PC-3 (cell line): ENCODE results near the gene MTHFD1. TPM values are rescaled to one million over a fixed set of nuclear protein-coding genes. Genes with fewer than 3 reads are reported as not detected.

Experiments used
- ATAC-seq: fragments of 200-7000 bp; cut with Tn5 transposase; 2 replicates; pipeline ENCODE4 v1.9.1; 2020; ENCODE audit warnings: mild to moderate bottlenecking, moderate library complexity
- BruUV-seq: library from RNA; stranded (reverse); fragments of 400-500 nt; replicated peaks from 2 replicates; lab custom pipeline; 2021; lab: Mats Ljungman, UMichigan
- CTCF ChIA-PET: fragments of 300-600 bp; sonication (Branson Sonifier 250); formaldehyde crosslinking; loops from one replicate; lab custom pipeline; 2022; ENCODE audit warnings: antibody characterized with exemption; lab: Charles Lee
- POLR2A ChIA-PET: fragments of 300-600 bp; sonication (Branson Sonifier 250); formaldehyde crosslinking; loops from one replicate; lab custom pipeline; 2022; ENCODE audit warnings: antibody characterized with exemption; ENCODE audit not compliant: unreplicated experiment; lab: Charles Lee
- DNase-seq: peaks from one replicate; pipeline ENCODE4 v3.0.0-alpha.2; 2015
- H2AFZ ChIP-seq: fragments of 300-600 bp; sonication (generic); 2 replicates; pipeline ENCODE4 v1.6.0; 2016; ENCODE audit warnings: antibody characterized with exemption, low read length
- H3F3A ChIP-seq: fragments of 300-600 bp; sonication (generic); one replicate; pipeline ENCODE4 v1.6.0; 2017; ENCODE audit warnings: antibody characterized with exemption, low read length, control low read depth, mild to moderate bottlenecking; ENCODE audit not compliant: unreplicated experiment
- H3K27ac ChIP-seq: fragments of 300-600 bp; sonication (generic); 2 replicates; pipeline ENCODE4 v1.5.1; 2016; ENCODE audit warnings: mild to moderate bottlenecking, low read length
- H3K27me3 ChIP-seq: fragments of 300-600 bp; sonication (generic); 2 replicates; pipeline ENCODE4 v1.6.1; 2016; ENCODE audit warnings: low read length, mixed read lengths
- H3K36me3 ChIP-seq: fragments of 300-600 bp; sonication (generic); 2 replicates; pipeline ENCODE4 v1.6.1; 2016; ENCODE audit warnings: low read depth, mixed run types, low read length, mixed read lengths
- H3K4me1 ChIP-seq: fragments of 300-600 bp; sonication (generic); 2 replicates; pipeline ENCODE4 v1.5.1; 2016; ENCODE audit warnings: low read length; ENCODE audit not compliant: insufficient read depth
- H3K4me2 ChIP-seq: fragments of 300-600 bp; sonication (generic); 2 replicates; pipeline ENCODE4 v1.6.0; 2016; ENCODE audit warnings: low read length
- H3K4me3 ChIP-seq: fragments of 300-600 bp; sonication (generic); 2 replicates; pipeline ENCODE4 v1.5.1; 2016; ENCODE audit warnings: mild to moderate bottlenecking, low read length, mixed read lengths
- H3K79me2 ChIP-seq: fragments of 300-600 bp; sonication (generic); 2 replicates; pipeline ENCODE4 v1.6.1; 2017; ENCODE audit warnings: low read length, mixed read lengths
- H3K9ac ChIP-seq: fragments of 300-600 bp; sonication (generic); 2 replicates; pipeline ENCODE4 v1.6.0; 2016; ENCODE audit warnings: mild to moderate bottlenecking, low read length
- H3K9me2 ChIP-seq: fragments of 300-600 bp; sonication (generic); replicated peaks from 2 replicates; pipeline ENCODE4 v1.6.1; 2016; ENCODE audit warnings: mixed run types, low read length, mixed read lengths
- H3K9me3 ChIP-seq: fragments of 300-600 bp; sonication (generic); 2 replicates; pipeline ENCODE4 v1.6.1; 2016; ENCODE audit warnings: low read length, mixed read lengths
- H4K20me1 ChIP-seq: fragments of 300-600 bp; sonication (generic); 2 replicates; pipeline ENCODE4 v1.6.1; 2016; ENCODE audit warnings: low read length, mixed read lengths
- EZH2 ChIP-seq: fragments of 300-600 bp; sonication (generic); IDR thresholded peaks from one replicate; pipeline ENCODE4 v1.6.1; 2017; ENCODE audit warnings: antibody characterized with exemption, mild to moderate bottlenecking, low read length; ENCODE audit not compliant: unreplicated experiment
- EZH2phosphoT487 ChIP-seq: fragments of 300-600 bp; sonication (generic); IDR thresholded peaks from 2 replicates; pipeline ENCODE4 v1.6.1; 2018; ENCODE audit warnings: mild to moderate bottlenecking, antibody characterized with exemption, low read length, borderline replicate concordance
- intact Hi-C: fragments of 100-400 bp; cut with micrococcal nuclease; formaldehyde crosslinking; loops from 2 replicates; pipeline ENCODE4 v1.9.0; 2023
- total RNA-seq: library from RNA; depleted of rRNA; stranded (reverse); fragments of >200 nt; gene quantifications from 2 replicates; pipeline ENCODE4 v1.2.3, GENCODE V29; 2014
- TF ChIP-seq, protein P1 (sequence below): fragments of 300-600 bp; sonication (generic); conservative IDR thresholded peaks from 2 replicates; pipeline ENCODE4 v1.5.1; 2017; ENCODE audit warnings: antibody characterized with exemption, low read depth, mild to moderate bottlenecking, low read length

Gene MTHFD1
- total RNA-seq, 1 experiment from 2014 or later, result 89.3 TPM

DNA sequence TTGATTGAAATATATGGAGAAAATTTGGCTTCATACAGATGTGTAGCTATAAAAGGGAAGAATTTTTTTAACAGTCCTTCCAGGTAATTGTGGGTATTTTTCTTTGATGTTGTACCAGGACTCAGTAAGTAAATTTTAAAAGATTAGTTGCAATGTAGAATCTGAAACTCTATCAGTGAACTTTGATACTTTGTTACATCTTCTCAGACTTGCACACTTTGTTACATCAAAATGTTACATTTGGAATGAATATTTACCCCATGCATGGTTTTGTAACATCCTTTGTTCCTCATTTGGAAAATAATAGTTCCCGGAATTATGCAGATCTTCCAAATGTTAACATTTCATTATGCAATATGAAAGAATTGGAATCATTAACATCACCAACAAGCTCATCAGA, 13.8 kb downstream of the MTHFD1 start:
- CTCF ChIA-PET, result no interaction called here
- DNase-seq, result no peak
- peaks cover 49% of the 10 kb centered on the region for H3K79me2 ChIP-seq
- no peaks in the 10 kb centered on the region for H3K9me3 ChIP-seq
- no peak overlapping the region for H3K4me2 ChIP-seq
- peaks cover 23% of the 10 kb centered on the region for H3K36me3 ChIP-seq
- H3F3A ChIP-seq, result no peaks in the 10 kb centered on the region
- intact Hi-C loops, result no loop called here
- no peaks in the 10 kb centered on the region for H4K20me1 ChIP-seq
- H2AFZ ChIP-seq, result no peak overlapping the region
- H3K4me3 ChIP-seq, result no peak overlapping the region
- TF ChIP-seq EZH2phosphoT487 (no peak), EZH2 (no peak)
- TF ChIP-seq, protein P1, sequence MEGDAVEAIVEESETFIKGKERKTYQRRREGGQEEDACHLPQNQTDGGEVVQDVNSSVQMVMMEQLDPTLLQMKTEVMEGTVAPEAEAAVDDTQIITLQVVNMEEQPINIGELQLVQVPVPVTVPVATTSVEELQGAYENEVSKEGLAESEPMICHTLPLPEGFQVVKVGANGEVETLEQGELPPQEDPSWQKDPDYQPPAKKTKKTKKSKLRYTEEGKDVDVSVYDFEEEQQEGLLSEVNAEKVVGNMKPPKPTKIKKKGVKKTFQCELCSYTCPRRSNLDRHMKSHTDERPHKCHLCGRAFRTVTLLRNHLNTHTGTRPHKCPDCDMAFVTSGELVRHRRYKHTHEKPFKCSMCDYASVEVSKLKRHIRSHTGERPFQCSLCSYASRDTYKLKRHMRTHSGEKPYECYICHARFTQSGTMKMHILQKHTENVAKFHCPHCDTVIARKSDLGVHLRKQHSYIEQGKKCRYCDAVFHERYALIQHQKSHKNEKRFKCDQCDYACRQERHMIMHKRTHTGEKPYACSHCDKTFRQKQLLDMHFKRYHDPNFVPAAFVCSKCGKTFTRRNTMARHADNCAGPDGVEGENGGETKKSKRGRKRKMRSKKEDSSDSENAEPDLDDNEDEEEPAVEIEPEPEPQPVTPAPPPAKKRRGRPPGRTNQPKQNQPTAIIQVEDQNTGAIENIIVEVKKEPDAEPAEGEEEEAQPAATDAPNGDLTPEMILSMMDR, result no peak
- H3K4me1 ChIP-seq, result no peaks in the 10 kb centered on the region
- BruUV-seq, result no TSS peak
- no peak for ATAC-seq
- H3K9ac ChIP-seq, result no peak overlapping the region
- H3K9me2 ChIP-seq, result no peaks in the 10 kb centered on the region
- H3K27ac ChIP-seq, result no peak overlapping the region
- POLR2A ChIA-PET, result no interaction called here
- no peaks in the 10 kb centered on the region for H3K27me3 ChIP-seq

DNA sequence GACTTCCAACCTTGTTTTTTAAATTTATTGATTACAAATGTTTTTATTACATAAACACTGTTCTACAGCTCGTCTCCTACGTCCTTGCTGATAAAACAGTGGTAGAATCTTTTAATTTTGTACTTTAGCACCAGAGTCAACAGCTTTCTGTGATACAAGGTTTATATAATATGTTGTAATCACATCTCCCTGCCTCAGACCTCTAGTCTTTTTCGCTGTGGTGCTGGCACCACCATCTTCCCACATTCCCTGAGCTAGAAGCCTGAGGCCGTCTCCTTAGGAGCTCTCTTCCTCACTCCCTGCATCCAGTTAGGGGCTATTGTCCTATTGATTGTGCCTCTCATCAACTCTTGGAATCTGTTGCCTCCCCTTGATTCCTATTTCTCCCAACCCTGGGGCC, 17.1 kb downstream of the MTHFD1 start:
- H3K4me2 ChIP-seq, result no peak overlapping the region
- H3K36me3 ChIP-seq, result peaks cover 33% of the 10 kb centered on the region
- ATAC-seq, result no peak
- no peaks in the 10 kb centered on the region for H3K4me1 ChIP-seq
- H4K20me1 ChIP-seq, result no peaks in the 10 kb centered on the region
- no TSS peak for BruUV-seq
- no peaks in the 10 kb centered on the region for H3K9me2 ChIP-seq
- H3K27me3 ChIP-seq, result no peaks in the 10 kb centered on the region
- TF ChIP-seq EZH2, result no peak
- TF ChIP-seq, protein P1, result no peak
- no peak for TF ChIP-seq EZH2phosphoT487
- POLR2A ChIA-PET, result interaction anchor here (0.5 kb wide), 1 partner anchor 20 kb away, joined by 3 read pairs; no protein-coding TSS in a partner anchor
- H2AFZ ChIP-seq, result no peak overlapping the region
- no peaks in the 10 kb centered on the region for H3F3A ChIP-seq
- CTCF ChIA-PET, result interaction anchor here (0.6 kb wide), 1 partner anchor 59 kb away, joined by 6 read pairs; no protein-coding TSS in a partner anchor
- no peak overlapping the region for H3K9ac ChIP-seq
- intact Hi-C loops, result no loop called here
- H3K9me3 ChIP-seq, result no peaks in the 10 kb centered on the region
- no peak overlapping the region for H3K27ac ChIP-seq
- H3K79me2 ChIP-seq, result peaks cover 44% of the 10 kb centered on the region
- DNase-seq, result no peak
- no peak overlapping the region for H3K4me3 ChIP-seq

DNA sequence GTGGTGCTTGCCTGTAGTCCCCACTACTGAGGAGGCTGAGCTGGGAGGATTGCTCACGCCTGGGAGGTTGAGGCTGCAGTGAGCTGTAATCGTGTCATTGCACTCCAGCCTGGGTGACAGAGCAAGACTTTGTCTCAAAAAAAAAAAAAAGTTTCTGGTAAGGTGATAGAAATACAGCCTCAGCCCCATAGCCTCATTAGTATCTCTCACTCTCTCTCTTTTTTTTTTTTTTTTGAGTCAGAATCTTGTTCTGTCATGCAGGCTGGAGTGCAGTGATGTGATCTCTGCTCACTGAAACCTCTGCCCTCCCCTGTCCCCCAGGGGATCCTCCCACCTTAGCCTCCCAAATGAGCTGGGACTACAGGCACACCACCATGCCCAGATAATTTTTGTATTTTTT, 19.2 kb downstream of the MTHFD1 start:
- H3K36me3 ChIP-seq, result peaks cover 41% of the 10 kb centered on the region
- ChIA-PET POLR2A (no interaction called here), CTCF (no interaction called here)

More for the DNA sequence above, 19.2 kb downstream of the MTHFD1 start:
- Histone ChIP-seq H3K9me2 (no peaks in the 10 kb centered on the region), H4K20me1 (no peaks in the 10 kb centered on the region), H3K4me2 (no peak overlapping the region), H3F3A (no peaks in the 10 kb centered on the region), H3K4me3 (no peak overlapping the region), H3K4me1 (no peaks in the 10 kb centered on the region), H3K79me2 (peaks cover 44% of the 10 kb centered on the region), H2AFZ (no peak overlapping the region), H3K9me3 (no peaks in the 10 kb centered on the region), H3K9ac (no peak overlapping the region), H3K27me3 (no peaks in the 10 kb centered on the region), H3K27ac (no peak overlapping the region)
- TF ChIP-seq EZH2, result no peak
- TF ChIP-seq, protein P1, result no peak
- TF ChIP-seq EZH2phosphoT487, result no peak
- DNase-seq (no peak), ATAC-seq (no peak)
- BruUV-seq, result no TSS peak
- intact Hi-C loops, result no loop called here
